Caco-2 (cell line): ENCODE results near the gene ZBED4. TPM values are rescaled to one million over a fixed set of nuclear protein-coding genes. Genes with fewer than 3 reads are reported as not detected.

ENCODE experiments used
- BruUV-seq: library from RNA; stranded (reverse); fragments of 400-500 nt; replicated peaks from 2 replicates; lab custom pipeline; 2021; lab: Mats Ljungman, UMichigan
- CTCF ChIA-PET: fragments of 300-600 bp; sonication (Branson Sonifier 250); formaldehyde crosslinking; loops from one replicate; lab custom pipeline; 2022; ENCODE audit warnings: antibody characterized with exemption; lab: Charles Lee
- POLR2A ChIA-PET: fragments of 300-600 bp; sonication (Branson Sonifier 250); formaldehyde crosslinking; loops from one replicate; lab custom pipeline; 2022; ENCODE audit warnings: antibody characterized with exemption; lab: Charles Lee
- DNase-seq, 2 experiments: peaks; one replicate each; pipeline versions ENCODE4 v3.0.0 to v3.0.0-alpha.2; 2020 to 2022
- H3K27me3 ChIP-seq: replicated peaks from 2 replicates; pipeline ENCODE4 v1.6.0; 2011; ENCODE audit warnings: low read length; ENCODE audit not compliant: control insufficient read depth, insufficient read depth
- H3K36me3 ChIP-seq: 2 replicates; pipeline ENCODE4 v1.5.1; 2011; ENCODE audit warnings: low read length; ENCODE audit not compliant: control insufficient read depth, insufficient read depth
- H3K4me1 ChIP-seq: fragments of 250-450 bp; sonication (Bioruptor Pico); 2 replicates; pipeline ENCODE4 v1.5.1; 2020; ENCODE audit warnings: mild to moderate bottlenecking
- H3K4me3 ChIP-seq: 2 replicates; pipeline ENCODE4 v1.5.1; 2011; ENCODE audit warnings: low read depth, mild to moderate bottlenecking, control low read depth, low read length
- H3K9me3 ChIP-seq: fragments of 250-450 bp; sonication (Bioruptor Pico); 2 replicates; pipeline ENCODE4 v1.5.1; 2020; ENCODE audit warnings: mild to moderate bottlenecking, moderate library complexity
- H3K27ac Mint-ChIP-seq: one replicate; pipeline ENCODE4 v1.8.0; 2022; ENCODE audit warnings: mixed read lengths; ENCODE audit not compliant: unreplicated experiment
- H3K27me3 Mint-ChIP-seq: one replicate; pipeline ENCODE4 v1.8.0; 2022; ENCODE audit warnings: mixed read lengths; ENCODE audit not compliant: insufficient read depth, unreplicated experiment
- H3K36me3 Mint-ChIP-seq: one replicate; pipeline ENCODE4 v1.8.0; 2022; ENCODE audit warnings: mild to moderate bottlenecking, mixed read lengths; ENCODE audit not compliant: insufficient read depth, unreplicated experiment
- H3K4me1 Mint-ChIP-seq: one replicate; pipeline ENCODE4 v1.8.0; 2022; ENCODE audit warnings: low read depth, mixed read lengths; ENCODE audit not compliant: unreplicated experiment
- H3K4me3 Mint-ChIP-seq: one replicate; pipeline ENCODE4 v1.8.0; 2022; ENCODE audit warnings: mild to moderate bottlenecking, moderate library complexity, mixed read lengths; ENCODE audit not compliant: unreplicated experiment
- H3K9me3 Mint-ChIP-seq: one replicate; pipeline ENCODE4 v1.8.0; 2022; ENCODE audit warnings: mixed read lengths; ENCODE audit not compliant: unreplicated experiment
- intact Hi-C: fragments of 100-400 bp; cut with micrococcal nuclease; formaldehyde crosslinking; loops from one replicate; pipeline ENCODE4 v1.10.0; 2022; ENCODE audit not compliant: unreplicated experiment
- total RNA-seq: library from RNA; stranded (reverse); gene quantifications from 2 replicates; pipeline ENCODE4 v1.2.3, GENCODE V29; 2022
- TF ChIP-seq, protein P1 (sequence below), 2 experiments: fragments of 200-600 bp in 1 of 2; IDR thresholded peaks; 1 replicate in 1 of 2; 2 replicates in 1 of 2; pipeline versions ENCODE4 v1.5.1 to v1.8.0; 2011 to 2022; ENCODE audit warnings: antibody characterized with exemption in 1 of 2, control low read depth in 1 of 2, inconsistent platforms in 1 of 2, low read depth in 1 of 2, low read length in 1 of 2, mild to moderate bottlenecking in 1 of 2, moderate library complexity in 1 of 2; ENCODE audit not compliant: insufficient read depth in 1 of 2, severe bottlenecking in 1 of 2, unreplicated experiment in 1 of 2

The ZBED4 gene
- total RNA-seq, 1 experiment from 2014 or later = 17.3 TPM

DNA sequence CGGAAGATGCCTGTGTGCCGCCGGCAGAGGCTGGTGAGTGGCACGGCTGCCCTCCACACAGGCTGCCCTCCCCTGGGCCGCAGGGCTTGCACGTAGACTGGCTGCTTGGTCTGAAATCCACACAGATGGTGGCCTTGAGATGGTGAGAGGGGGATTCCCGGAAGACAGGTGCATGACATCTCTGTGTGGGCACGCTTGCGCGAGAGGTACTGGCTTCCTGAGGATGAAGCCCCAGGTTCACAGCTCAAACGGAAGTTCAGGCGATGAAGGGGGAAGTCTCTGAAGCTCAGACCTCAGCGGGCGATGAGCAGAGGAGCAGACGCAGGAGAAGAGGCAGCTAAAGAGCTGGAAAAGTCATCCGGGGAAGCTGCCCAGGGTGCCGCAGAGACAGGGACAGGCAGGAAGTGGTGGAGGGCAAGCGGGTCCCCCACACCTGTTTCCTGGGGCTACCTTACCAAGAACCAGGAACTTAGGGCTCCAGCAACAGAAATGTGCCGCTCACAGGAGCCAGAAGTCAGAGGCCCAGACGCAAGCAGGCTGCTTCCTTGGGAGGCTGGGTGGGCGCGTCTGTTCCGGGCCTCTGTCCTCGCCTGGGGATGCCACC lies 72.0 kb downstream of the ZBED4 start:
- H3K27me3 ChIP-seq = no peaks in the 10 kb centered on the region
- Mint-ChIP-seq H3K9me3 (no peaks in the 10 kb centered on the region), H3K27me3 (no peaks in the 10 kb centered on the region), H3K27ac (no peak overlapping the region), H3K4me3 (no peak overlapping the region), H3K36me3 (no peaks in the 10 kb centered on the region), H3K4me1 (no peaks in the 10 kb centered on the region)
- H3K4me1 ChIP-seq = no peaks in the 10 kb centered on the region
- no TSS peak for BruUV-seq
- H3K36me3 ChIP-seq = no peaks in the 10 kb centered on the region
- POLR2A ChIA-PET = no interaction called here
- H3K4me3 ChIP-seq = no peak overlapping the region
- H3K9me3 ChIP-seq = no peaks in the 10 kb centered on the region
- intact Hi-C loops = no loop called here
- CTCF ChIA-PET = no interaction called here
- TF ChIP-seq, protein P1, sequence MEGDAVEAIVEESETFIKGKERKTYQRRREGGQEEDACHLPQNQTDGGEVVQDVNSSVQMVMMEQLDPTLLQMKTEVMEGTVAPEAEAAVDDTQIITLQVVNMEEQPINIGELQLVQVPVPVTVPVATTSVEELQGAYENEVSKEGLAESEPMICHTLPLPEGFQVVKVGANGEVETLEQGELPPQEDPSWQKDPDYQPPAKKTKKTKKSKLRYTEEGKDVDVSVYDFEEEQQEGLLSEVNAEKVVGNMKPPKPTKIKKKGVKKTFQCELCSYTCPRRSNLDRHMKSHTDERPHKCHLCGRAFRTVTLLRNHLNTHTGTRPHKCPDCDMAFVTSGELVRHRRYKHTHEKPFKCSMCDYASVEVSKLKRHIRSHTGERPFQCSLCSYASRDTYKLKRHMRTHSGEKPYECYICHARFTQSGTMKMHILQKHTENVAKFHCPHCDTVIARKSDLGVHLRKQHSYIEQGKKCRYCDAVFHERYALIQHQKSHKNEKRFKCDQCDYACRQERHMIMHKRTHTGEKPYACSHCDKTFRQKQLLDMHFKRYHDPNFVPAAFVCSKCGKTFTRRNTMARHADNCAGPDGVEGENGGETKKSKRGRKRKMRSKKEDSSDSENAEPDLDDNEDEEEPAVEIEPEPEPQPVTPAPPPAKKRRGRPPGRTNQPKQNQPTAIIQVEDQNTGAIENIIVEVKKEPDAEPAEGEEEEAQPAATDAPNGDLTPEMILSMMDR (IDR thresholded peaks at IDR 0.05; ENCODE audit: insufficient read depth in 1 of 2, low read depth in 1 of 2, low read length in 1 of 2, severe bottlenecking in 1 of 2, unreplicated experiment in 1 of 2) = no peak
- DNase-seq = no peak

DNA sequence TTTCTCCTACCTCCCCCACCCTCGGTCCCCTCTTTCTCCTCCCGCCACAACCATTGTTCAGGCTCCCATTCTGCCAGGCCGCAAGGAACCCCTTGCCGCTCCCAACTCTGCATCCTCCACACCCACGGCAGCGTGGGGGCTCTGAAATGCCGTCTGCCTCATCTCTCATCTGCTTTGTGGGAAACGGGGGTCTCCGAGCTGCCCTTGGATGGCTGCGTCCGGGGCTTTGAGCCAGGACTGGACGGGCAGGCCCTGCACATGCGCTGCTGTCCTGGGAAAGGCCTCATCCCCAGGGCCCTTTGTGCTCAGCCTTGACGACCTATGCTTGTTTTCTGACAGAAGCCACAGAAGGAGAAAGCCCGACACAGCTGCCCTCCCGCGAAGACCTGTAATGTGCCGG lies 73.3 kb downstream of the ZBED4 start:
- Histone ChIP-seq H3K4me3 (no peak overlapping the region), H3K36me3 (no peaks in the 10 kb centered on the region), H3K4me1 (no peaks in the 10 kb centered on the region; the same call in none of the 2 replicates), H3K27me3 (no peaks in the 10 kb centered on the region), H3K9me3 (no peaks in the 10 kb centered on the region)
- no peak overlapping the region for H3K4me3 Mint-ChIP-seq
- intact Hi-C loops = no loop called here
- no peaks in the 10 kb centered on the region for H3K4me1 Mint-ChIP-seq
- H3K9me3 Mint-ChIP-seq = no peaks in the 10 kb centered on the region
- H3K36me3 Mint-ChIP-seq = no peaks in the 10 kb centered on the region
- ChIA-PET POLR2A (no interaction called here), CTCF (no interaction called here)
- BruUV-seq = no TSS peak
- H3K27ac Mint-ChIP-seq = no peak overlapping the region
- no peak for DNase-seq
- TF ChIP-seq, protein P1 (IDR thresholded peaks at IDR 0.05; ENCODE audit: insufficient read depth in 1 of 2, low read depth in 1 of 2, low read length in 1 of 2, severe bottlenecking in 1 of 2, unreplicated experiment in 1 of 2) = no peak
- H3K27me3 Mint-ChIP-seq = no peaks in the 10 kb centered on the region

DNA sequence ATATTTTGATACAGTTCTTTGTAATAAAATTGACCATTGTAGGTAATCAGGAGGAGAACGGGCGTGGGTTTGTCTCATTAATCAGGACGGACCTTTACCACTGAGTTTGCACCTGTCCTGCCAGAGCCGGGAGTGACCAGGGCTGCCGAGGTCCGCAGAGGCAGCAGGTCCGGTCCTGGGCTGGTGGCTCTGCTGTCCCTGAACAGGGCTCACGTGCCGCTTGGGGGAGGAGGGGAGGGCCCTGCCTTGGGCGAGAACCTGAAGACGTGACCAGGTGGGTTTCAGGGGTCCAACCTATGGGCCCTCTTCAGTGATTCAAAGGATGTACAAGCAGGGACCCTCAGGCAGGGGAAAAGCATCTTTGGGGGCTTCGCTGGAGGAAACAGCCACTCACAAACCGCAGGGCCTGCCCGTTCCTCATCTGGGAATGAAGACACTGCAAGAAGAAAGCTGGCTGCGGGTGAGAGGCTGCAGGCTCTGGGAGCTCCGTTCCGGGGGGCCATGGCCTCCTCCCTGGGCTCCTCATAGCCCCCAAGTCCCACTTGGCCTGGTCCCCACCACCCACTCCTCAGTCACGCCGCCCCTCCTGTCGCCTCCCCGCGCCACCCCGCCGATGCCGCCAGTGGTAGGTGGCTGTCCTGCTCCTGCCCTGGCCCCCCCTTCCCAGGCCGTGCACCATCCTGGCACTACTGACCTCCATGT lies 74.0 kb downstream of the ZBED4 start:
- ChIA-PET CTCF (no interaction called here), POLR2A (no interaction called here)
- BruUV-seq = no TSS peak
- TF ChIP-seq, protein P1 (IDR thresholded peaks at IDR 0.05; ENCODE audit: insufficient read depth in 1 of 2, low read depth in 1 of 2, low read length in 1 of 2, severe bottlenecking in 1 of 2, unreplicated experiment in 1 of 2) = no peak
- Histone ChIP-seq H3K36me3 (no peaks in the 10 kb centered on the region), H3K9me3 (no peaks in the 10 kb centered on the region), H3K4me1 (no peaks in the 10 kb centered on the region; the same call in none of the 2 replicates), H3K4me3 (no peak overlapping the region), H3K27me3 (no peaks in the 10 kb centered on the region)
- intact Hi-C loops = no loop called here
- Mint-ChIP-seq H3K4me3 (no peak overlapping the region), H3K4me1 (no peaks in the 10 kb centered on the region), H3K9me3 (no peaks in the 10 kb centered on the region), H3K27me3 (no peaks in the 10 kb centered on the region), H3K36me3 (no peaks in the 10 kb centered on the region), H3K27ac (no peak overlapping the region)
- DNase-seq = no peak
